ENCODE measurements around the gene RCC2.
A peak's percentile ranks its signal among the peaks of the same experiment; 100 is the strongest.

DNA sequence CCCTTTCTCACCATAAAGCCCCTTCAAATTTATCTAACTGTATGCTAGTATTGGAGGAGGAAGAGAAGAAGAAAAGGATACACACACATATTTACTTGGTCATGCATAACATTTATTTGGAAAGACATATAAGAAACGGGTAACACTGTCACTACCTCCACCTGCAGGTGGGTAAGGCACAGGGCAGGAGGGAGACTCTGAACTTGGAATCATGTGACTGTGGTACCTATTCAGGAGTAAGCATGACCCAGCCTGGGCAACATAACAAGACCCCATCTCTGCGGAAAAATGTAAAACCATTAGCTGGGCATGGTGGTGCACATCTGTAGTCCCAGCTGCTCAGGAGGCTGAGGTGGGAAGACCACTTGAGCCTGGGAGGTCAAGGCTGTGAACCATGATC lies 68.9 kb downstream of the RCC2 start:
- no peak for TF ChIP-seq ESRRA (IDR thresholded peaks at IDR 0.05; ENCODE audit: borderline replicate concordance, low read length)
- TF ChIP-seq CTCF (IDR thresholded peaks at IDR 0.05), result peak; percentile 22; the same call in 1 of the 3 replicates
- peak in 1 of 2 experiments; percentile 52; a peak in 3 of 5 replicates for TF ChIP-seq RAD21 (conservative IDR thresholded peaks at IDR 0.05 in 1 of 2, IDR thresholded peaks at IDR 0.05 in 1 of 2)
- no peak for TF ChIP-seq HEYL (CRISPR knock-in tag; IDR thresholded peaks at IDR 0.05)
- no peak for TF ChIP-seq JUN (IDR thresholded peaks at IDR 0.05)
- no peak for TF ChIP-seq RFX5 (IDR thresholded peaks at IDR 0.05)
- no peak for TF ChIP-seq MAFK (IDR thresholded peaks at IDR 0.05; ENCODE audit: partially characterized antibody)
- TF ChIP-seq MYC (IDR thresholded peaks at IDR 0.05; ENCODE audit: borderline replicate concordance, low read length), result no peak
- TF ChIP-seq SMC3 (IDR thresholded peaks at IDR 0.05), result no peak; the same call in 2 of the 3 replicates
- no peak for TF ChIP-seq POLR2A (IDR thresholded peaks at IDR 0.05; ENCODE audit: low read length)
